ENCODE results near the gene OR2T34.
"Not testable (repeated sequence)": the region's sequence is repeated elsewhere in the genome, so short reads cannot be mapped to it uniquely, and the experiment has no call there.

The OR2T34 gene

GRCh38 chr1:248585266-248585665 is 10.7 kb upstream of the OR2T34 start:
- DNase-seq (ENCODE audit: extremely low read depth, low read depth): no peak

GRCh38 chr1:248576260-248576980 is 1.9 kb upstream of the OR2T34 start:
- no peak for TF ChIP-seq CTCF (IDR thresholded peaks at IDR 0.05; ENCODE audit: low read depth, low read length)

More at GRCh38 chr1:248585266-248585665, 10.7 kb upstream of the OR2T34 start:
- no peak for TF ChIP-seq CTCF (IDR thresholded peaks at IDR 0.05; ENCODE audit: low read depth, low read length)

GRCh38 chr1:248573856-248574255 is 701 bp downstream of the OR2T34 start:
- not testable (repeated sequence) for DNase-seq (ENCODE audit: extremely low read depth, low read depth)

More at GRCh38 chr1:248576260-248576980, 1.9 kb upstream of the OR2T34 start:
- no peak for DNase-seq (ENCODE audit: extremely low read depth, low read depth)

- not testable (repeated sequence) for DNase-seq (ENCODE audit: extremely low read depth, low read depth)
Measured at GRCh38 chr1:248572049-248572448, 2.5 kb downstream of the OR2T34 start.

- DNase-seq (ENCODE audit: extremely low read depth, low read depth): not testable (repeated sequence)
Measured at GRCh38 chr1:248570811-248571210, 3.7 kb downstream of the OR2T34 start.

- DNase-seq (ENCODE audit: extremely low read depth, low read depth): not testable (repeated sequence)
Measured at GRCh38 chr1:248569049-248569448, 5.5 kb downstream of the OR2T34 start.

- not testable (repeated sequence) for DNase-seq (ENCODE audit: extremely low read depth, low read depth)
Measured at GRCh38 chr1:248565530-248566373, 8.8 kb downstream of the OR2T34 start.

- DNase-seq (ENCODE audit: extremely low read depth, low read depth): not testable (repeated sequence)
Measured at GRCh38 chr1:248562672-248563071, 11.9 kb downstream of the OR2T34 start, which contains the start of gene OR2T29. TSS of gene OR2T29 (minus strand) at chr1:248562772. CDS start at chr1:248559491, 3,281 bp downstream.

GRCh38 chr1:248551027-248551426 is 23.5 kb downstream of the OR2T34 start:
- DNase-seq (ENCODE audit: extremely low read depth, low read depth): not testable (repeated sequence)

GRCh38 chr1:248547383-248547782 is 27.2 kb downstream of the OR2T34 start:
- DNase-seq (ENCODE audit: extremely low read depth, low read depth): not testable (repeated sequence)

GRCh38 chr1:248537449-248537848 is 37.1 kb downstream of the OR2T34 start:
- DNase-seq (ENCODE audit: extremely low read depth, low read depth): not testable (repeated sequence)
